PFSK-1 (cell line): ENCODE data around the gene CHL1. TPM values are rescaled to one million over a fixed set of nuclear protein-coding genes. Genes with fewer than 3 reads are reported as not detected.

Experiments
- FOXP2 ChIP-seq: optimal IDR thresholded peaks from 2 replicates; pipeline ENCODE3; 2011; ENCODE audit warnings: borderline replicate concordance, control low read depth, inconsistent platforms; ENCODE audit not compliant: insufficient read depth; ENCODE audit errors: extremely low read length, extremely low read depth
- POLR2AphosphoS5 ChIP-seq: IDR thresholded peaks from 2 replicates; pipeline ENCODE4 v1.6.1; 2012; ENCODE audit warnings: low read depth, mild to moderate bottlenecking, control low read depth, low read length, moderate library complexity
- SIN3A ChIP-seq: IDR thresholded peaks from 2 replicates; pipeline ENCODE4 v1.6.1; 2012; ENCODE audit warnings: mild to moderate bottlenecking, low read length, moderate library complexity, borderline replicate concordance; ENCODE audit not compliant: insufficient read depth
- TAF1 ChIP-seq: IDR thresholded peaks from 2 replicates; pipeline ENCODE4 v1.6.1; 2012; ENCODE audit warnings: low read length, control low read depth, borderline replicate concordance; ENCODE audit not compliant: insufficient read depth
- polyA plus RNA-seq: library from polyadenylated mRNA; unstranded; fragments of >200 nt; gene quantifications from one replicate; pipeline ENCODE4 v1.2.1, GENCODE V29; 2012; ENCODE audit warnings: low read depth, missing spikeins; ENCODE audit not compliant: insufficient read length
- TF ChIP-seq, protein P1 (sequence below), 2 experiments: IDR thresholded peaks; 2 replicates each; pipeline versions ENCODE4 v1.6.1 to v1.8.0; 2011 to 2012; ENCODE audit warnings: low read depth in 2 of 2, low read length in 2 of 2, control low read depth in 1 of 2, inconsistent platforms in 1 of 2, mild to moderate bottlenecking in 1 of 2, moderate library complexity in 1 of 2; ENCODE audit not compliant: insufficient read depth in 1 of 2

The CHL1 gene, protein sequence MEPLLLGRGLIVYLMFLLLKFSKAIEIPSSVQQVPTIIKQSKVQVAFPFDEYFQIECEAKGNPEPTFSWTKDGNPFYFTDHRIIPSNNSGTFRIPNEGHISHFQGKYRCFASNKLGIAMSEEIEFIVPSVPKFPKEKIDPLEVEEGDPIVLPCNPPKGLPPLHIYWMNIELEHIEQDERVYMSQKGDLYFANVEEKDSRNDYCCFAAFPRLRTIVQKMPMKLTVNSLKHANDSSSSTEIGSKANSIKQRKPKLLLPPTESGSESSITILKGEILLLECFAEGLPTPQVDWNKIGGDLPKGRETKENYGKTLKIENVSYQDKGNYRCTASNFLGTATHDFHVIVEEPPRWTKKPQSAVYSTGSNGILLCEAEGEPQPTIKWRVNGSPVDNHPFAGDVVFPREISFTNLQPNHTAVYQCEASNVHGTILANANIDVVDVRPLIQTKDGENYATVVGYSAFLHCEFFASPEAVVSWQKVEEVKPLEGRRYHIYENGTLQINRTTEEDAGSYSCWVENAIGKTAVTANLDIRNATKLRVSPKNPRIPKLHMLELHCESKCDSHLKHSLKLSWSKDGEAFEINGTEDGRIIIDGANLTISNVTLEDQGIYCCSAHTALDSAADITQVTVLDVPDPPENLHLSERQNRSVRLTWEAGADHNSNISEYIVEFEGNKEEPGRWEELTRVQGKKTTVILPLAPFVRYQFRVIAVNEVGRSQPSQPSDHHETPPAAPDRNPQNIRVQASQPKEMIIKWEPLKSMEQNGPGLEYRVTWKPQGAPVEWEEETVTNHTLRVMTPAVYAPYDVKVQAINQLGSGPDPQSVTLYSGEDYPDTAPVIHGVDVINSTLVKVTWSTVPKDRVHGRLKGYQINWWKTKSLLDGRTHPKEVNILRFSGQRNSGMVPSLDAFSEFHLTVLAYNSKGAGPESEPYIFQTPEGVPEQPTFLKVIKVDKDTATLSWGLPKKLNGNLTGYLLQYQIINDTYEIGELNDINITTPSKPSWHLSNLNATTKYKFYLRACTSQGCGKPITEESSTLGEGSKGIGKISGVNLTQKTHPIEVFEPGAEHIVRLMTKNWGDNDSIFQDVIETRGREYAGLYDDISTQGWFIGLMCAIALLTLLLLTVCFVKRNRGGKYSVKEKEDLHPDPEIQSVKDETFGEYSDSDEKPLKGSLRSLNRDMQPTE (N-terminal part only)
- polyA plus RNA-seq: 0.68 TPM

DNA sequence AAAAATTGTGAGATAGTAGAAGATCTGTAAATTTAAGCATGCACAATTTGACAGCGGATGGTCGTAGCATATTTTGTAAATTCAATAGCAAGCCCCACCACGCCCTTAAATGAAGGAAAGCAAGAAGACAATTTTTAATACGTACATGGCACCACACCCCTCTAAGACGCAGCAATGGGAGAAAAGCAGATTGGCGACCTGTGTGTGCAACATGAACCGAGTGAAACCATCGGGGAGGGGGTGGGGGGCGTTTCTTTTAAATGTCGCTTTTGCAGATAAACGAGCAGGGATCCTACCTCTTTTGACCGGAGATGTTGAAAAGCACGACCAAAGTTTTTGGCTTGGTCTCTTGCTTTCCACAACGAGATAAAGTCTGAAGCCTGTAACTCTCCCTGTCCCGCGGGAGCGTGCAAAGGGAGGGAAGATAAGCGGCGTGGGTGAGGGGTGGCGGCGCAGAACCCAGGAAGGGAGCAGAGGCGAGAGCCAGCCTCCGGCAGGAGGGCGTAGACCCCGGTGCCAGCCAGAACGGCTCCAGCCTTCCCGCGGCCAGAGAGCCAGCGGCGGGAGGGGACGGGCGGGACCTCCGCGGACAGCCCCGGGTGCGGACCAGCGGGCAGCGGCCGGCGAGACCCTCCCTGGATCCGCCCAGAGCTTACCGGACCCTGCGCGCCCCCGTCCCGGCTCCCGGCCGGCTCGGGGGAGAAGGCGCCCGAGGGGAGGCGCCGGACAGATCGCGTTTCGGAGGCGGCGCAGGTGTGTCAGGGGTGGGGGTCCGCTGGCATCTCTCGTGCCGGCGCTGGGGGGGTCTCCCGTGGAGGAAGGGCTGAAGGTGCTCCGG is at the start of gene CHL1:
Gene CHL1, plus strand, starts transcription at position 453 of the 838 bp plus-strand sequence. CDS start 123,014 bp downstream, outside the sequence.
- TF ChIP-seq, protein P1, sequence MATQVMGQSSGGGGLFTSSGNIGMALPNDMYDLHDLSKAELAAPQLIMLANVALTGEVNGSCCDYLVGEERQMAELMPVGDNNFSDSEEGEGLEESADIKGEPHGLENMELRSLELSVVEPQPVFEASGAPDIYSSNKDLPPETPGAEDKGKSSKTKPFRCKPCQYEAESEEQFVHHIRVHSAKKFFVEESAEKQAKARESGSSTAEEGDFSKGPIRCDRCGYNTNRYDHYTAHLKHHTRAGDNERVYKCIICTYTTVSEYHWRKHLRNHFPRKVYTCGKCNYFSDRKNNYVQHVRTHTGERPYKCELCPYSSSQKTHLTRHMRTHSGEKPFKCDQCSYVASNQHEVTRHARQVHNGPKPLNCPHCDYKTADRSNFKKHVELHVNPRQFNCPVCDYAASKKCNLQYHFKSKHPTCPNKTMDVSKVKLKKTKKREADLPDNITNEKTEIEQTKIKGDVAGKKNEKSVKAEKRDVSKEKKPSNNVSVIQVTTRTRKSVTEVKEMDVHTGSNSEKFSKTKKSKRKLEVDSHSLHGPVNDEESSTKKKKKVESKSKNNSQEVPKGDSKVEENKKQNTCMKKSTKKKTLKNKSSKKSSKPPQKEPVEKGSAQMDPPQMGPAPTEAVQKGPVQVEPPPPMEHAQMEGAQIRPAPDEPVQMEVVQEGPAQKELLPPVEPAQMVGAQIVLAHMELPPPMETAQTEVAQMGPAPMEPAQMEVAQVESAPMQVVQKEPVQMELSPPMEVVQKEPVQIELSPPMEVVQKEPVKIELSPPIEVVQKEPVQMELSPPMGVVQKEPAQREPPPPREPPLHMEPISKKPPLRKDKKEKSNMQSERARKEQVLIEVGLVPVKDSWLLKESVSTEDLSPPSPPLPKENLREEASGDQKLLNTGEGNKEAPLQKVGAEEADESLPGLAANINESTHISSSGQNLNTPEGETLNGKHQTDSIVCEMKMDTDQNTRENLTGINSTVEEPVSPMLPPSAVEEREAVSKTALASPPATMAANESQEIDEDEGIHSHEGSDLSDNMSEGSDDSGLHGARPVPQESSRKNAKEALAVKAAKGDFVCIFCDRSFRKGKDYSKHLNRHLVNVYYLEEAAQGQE (IDR thresholded peaks at IDR 0.05; ENCODE audit: insufficient read depth in 1 of 2, low read depth in 2 of 2, low read length in 2 of 2): no peak
- TF ChIP-seq TAF1 (no peak), SIN3A (no peak)

DNA sequence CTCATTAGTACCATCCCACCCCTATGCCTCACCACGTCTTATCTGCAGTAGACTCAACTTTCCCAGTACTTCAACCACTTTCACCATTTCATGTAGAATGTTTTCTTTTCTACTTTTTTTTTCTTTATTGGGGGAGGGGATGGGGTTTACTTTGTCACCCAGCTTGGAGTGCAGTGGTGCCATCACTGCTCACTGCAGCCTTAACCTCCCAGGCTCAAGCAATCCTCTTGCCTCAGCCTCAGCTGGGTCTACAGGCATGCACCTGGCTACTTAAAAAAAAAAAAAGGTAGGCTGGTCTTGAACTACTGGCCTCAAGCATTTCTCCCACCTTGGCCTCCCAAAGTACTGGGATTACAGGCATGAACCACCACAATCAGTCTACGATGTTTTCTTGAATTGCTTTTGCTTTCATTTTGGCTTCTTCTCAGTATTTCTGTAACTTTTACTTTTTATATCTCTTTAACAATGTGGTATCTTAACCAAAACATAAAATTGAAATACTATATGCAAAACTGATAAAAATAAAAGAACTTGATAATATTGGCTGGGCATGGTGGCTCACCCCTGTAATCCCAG is 44.9 kb upstream of the CHL1 start:
- TF ChIP-seq TAF1: no peak
- TF ChIP-seq FOXP2: no peak
- no peak for TF ChIP-seq SIN3A
- no peak for TF ChIP-seq POLR2AphosphoS5
- TF ChIP-seq, protein P1 (IDR thresholded peaks at IDR 0.05; ENCODE audit: insufficient read depth in 1 of 2, low read depth in 2 of 2, low read length in 2 of 2): no peak

DNA sequence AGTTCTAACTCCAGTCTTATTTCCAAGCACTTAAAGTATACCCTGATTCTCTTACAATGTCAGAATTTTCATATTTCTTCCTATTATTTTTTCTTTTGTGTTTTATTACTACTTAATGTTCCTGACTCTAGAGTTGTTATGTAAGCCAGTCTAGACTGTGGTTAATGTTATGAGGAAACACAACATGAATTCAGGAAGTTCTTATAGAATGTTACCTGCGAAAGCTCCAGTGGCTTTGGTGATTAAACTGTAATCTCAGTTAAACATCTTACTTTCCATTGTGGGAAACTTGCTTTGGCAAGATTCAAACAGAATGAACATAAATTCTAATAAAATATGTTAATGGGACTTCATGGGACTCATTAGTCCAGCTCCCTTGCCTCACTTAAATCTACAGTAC is 36.6 kb upstream of the CHL1 start:
- TF ChIP-seq, protein P1 (IDR thresholded peaks at IDR 0.05; ENCODE audit: insufficient read depth in 1 of 2, low read depth in 2 of 2, low read length in 2 of 2): no peak
- TF ChIP-seq POLR2AphosphoS5 (no peak), TAF1 (no peak), FOXP2 (no peak), SIN3A (no peak)

DNA sequence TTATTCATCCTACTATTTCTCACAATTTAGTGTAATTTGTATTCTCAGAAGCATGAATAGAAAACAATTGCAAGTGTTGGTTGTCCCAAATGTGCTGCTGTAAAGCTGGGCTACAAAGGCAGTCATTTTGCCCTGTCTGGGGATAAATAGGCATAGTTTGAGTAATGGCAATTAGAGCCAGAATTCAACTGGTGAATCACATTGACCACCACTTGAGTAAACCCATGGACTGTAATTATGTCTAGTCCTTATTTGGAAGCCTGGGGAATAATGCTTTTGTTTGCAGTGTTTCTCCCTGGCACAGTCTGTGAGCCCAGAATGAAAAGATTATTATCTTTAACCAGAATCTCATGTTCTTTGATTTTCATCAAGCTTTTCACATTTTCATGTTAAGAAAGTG is 30.5 kb upstream of the CHL1 start:
- TF ChIP-seq SIN3A (no peak), FOXP2 (no peak), TAF1 (no peak), POLR2AphosphoS5 (no peak)
- TF ChIP-seq, protein P1 (IDR thresholded peaks at IDR 0.05; ENCODE audit: insufficient read depth in 1 of 2, low read depth in 2 of 2, low read length in 2 of 2): no peak
